Measurements from ENCODE around the gene RC3H1.
"Not testable (repeated sequence)": the region's sequence is repeated elsewhere in the genome, so short reads cannot be mapped to it uniquely, and the experiment has no call there.

Gene RC3H1

DNA sequence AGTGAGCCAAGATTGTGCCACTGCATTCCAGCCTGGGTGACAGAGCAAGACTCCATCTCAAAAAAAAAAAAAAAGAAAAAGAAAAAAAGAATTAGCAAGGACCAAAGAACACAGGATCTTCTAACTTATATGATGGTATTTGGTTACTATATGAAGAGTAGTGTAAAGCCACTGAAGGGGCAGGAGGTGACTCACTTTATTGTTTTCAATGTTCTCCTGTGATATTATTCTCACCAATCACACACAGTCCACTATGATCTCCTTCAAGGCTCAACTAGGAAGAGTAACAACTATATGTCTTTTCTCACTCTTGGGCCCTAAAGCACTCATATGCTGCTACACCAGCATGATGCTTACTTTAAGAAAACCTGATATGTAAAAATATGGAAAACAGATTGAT is 26.7 kb downstream of the RC3H1 start:
- TF ChIP-seq, protein P1, sequence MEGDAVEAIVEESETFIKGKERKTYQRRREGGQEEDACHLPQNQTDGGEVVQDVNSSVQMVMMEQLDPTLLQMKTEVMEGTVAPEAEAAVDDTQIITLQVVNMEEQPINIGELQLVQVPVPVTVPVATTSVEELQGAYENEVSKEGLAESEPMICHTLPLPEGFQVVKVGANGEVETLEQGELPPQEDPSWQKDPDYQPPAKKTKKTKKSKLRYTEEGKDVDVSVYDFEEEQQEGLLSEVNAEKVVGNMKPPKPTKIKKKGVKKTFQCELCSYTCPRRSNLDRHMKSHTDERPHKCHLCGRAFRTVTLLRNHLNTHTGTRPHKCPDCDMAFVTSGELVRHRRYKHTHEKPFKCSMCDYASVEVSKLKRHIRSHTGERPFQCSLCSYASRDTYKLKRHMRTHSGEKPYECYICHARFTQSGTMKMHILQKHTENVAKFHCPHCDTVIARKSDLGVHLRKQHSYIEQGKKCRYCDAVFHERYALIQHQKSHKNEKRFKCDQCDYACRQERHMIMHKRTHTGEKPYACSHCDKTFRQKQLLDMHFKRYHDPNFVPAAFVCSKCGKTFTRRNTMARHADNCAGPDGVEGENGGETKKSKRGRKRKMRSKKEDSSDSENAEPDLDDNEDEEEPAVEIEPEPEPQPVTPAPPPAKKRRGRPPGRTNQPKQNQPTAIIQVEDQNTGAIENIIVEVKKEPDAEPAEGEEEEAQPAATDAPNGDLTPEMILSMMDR (IDR thresholded peaks at IDR 0.05; ENCODE audit: low read depth, low read length), result no peak
- Histone ChIP-seq H3K27me3 (ENCODE audit: insufficient read depth, low read depth, severe bottlenecking) (no peaks in the 10 kb centered on the region), H3K27ac (no peak overlapping the region), H3K36me3 (peaks cover 47% of the 10 kb centered on the region), H3K9me3 (ENCODE audit: severe bottlenecking) (no peaks in the 10 kb centered on the region), H3K4me3 (ENCODE audit: low read depth, low read length) (no peak overlapping the region)
- DNase-seq, result no peak

DNA sequence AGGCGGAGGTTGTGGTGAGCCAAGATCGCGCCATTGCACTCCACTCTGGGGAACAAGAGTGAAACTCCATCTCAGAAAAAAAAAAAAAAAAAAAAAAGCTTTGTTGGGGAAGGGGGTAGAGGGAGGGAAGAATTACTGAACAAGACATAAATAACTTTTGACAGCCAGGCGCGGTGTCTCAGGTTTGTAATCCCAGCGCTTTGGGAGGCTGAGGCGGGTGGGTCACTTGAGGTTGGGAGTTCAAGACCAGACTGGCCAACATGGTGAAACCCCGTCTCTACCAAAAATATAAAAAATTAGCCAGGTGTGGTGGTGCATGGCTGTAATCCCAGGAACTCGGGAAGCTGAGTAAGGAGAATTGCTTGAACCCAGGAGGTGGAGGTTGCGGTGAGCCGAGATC is 28.2 kb downstream of the RC3H1 start:
- H3K27me3 ChIP-seq (ENCODE audit: insufficient read depth, low read depth, severe bottlenecking); H3K9me3 ChIP-seq (ENCODE audit: severe bottlenecking); H3K27ac ChIP-seq; H3K4me3 ChIP-seq (ENCODE audit: low read depth, low read length); DNase-seq: not testable (repeated sequence)
- peaks cover 47% of the 10 kb centered on the region for H3K36me3 ChIP-seq

- no peak for DNase-seq
- H3K36me3 ChIP-seq, result peaks cover 68% of the 10 kb centered on the region
- H3K27ac ChIP-seq, result no peak overlapping the region
- no peaks in the 10 kb centered on the region for H3K27me3 ChIP-seq (ENCODE audit: insufficient read depth, low read depth, severe bottlenecking)
- H3K9me3 ChIP-seq (ENCODE audit: severe bottlenecking), result no peaks in the 10 kb centered on the region
- TF ChIP-seq, protein P1 (IDR thresholded peaks at IDR 0.05; ENCODE audit: low read depth, low read length), result no peak
- no peak overlapping the region for H3K4me3 ChIP-seq (ENCODE audit: low read depth, low read length)
Measured at GRCh38 chr1:173988068-173988467, 34.1 kb downstream of the RC3H1 start.

DNA sequence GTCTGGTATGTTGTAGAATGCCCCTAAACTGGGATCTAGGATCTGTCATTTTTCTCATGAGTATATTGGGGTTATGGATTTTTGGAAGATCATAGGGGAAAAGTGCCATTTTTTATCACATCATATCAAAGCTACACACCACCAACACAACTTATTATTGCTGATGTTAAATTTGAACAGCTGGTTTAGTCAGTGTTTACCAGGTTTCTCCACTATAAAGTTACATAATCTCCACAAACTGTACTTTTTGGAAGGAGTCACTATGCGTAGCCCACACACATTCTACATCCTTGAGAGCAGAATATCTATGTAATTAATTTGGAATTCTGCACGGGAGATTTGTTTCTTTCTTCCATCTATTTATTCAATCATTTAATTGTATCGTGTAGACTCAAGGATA is 35.2 kb downstream of the RC3H1 start:
- H3K27me3 ChIP-seq (ENCODE audit: insufficient read depth, low read depth, severe bottlenecking), result no peaks in the 10 kb centered on the region
- H3K4me3 ChIP-seq (ENCODE audit: low read depth, low read length), result no peak overlapping the region
- peaks cover 70% of the 10 kb centered on the region for H3K36me3 ChIP-seq
- no peaks in the 10 kb centered on the region for H3K9me3 ChIP-seq (ENCODE audit: severe bottlenecking)
- TF ChIP-seq, protein P1 (IDR thresholded peaks at IDR 0.05; ENCODE audit: low read depth, low read length), result no peak
- H3K27ac ChIP-seq, result no peak overlapping the region
- DNase-seq, result no peak

DNA sequence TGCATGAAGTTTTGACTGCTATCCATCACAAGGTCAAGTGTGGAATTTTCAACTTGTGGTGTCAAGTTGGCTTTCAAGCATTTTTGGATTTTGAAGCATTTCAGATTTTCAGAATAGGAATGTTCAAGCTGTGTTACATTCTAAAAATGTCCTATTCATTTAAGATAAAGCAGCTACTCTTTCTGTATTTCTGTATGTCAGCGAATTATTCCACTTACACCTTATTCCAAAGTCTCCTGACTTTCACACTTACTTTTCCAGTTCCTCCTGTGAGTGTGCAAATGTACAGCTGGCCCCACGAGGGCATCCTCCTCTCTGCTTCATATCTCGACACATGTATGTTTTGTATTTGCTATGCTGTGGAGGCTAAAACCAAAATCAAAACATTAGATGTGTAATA is 51.9 kb downstream of the RC3H1 start:
- H3K4me3 ChIP-seq (ENCODE audit: low read depth, low read length), result no peak overlapping the region
- no peak for DNase-seq
- TF ChIP-seq, protein P1 (IDR thresholded peaks at IDR 0.05; ENCODE audit: low read depth, low read length), result no peak
- H3K9me3 ChIP-seq (ENCODE audit: severe bottlenecking), result no peaks in the 10 kb centered on the region
- peaks cover 82% of the 10 kb centered on the region for H3K36me3 ChIP-seq
- no peak overlapping the region for H3K27ac ChIP-seq
- no peaks in the 10 kb centered on the region for H3K27me3 ChIP-seq (ENCODE audit: insufficient read depth, low read depth, severe bottlenecking)

DNA sequence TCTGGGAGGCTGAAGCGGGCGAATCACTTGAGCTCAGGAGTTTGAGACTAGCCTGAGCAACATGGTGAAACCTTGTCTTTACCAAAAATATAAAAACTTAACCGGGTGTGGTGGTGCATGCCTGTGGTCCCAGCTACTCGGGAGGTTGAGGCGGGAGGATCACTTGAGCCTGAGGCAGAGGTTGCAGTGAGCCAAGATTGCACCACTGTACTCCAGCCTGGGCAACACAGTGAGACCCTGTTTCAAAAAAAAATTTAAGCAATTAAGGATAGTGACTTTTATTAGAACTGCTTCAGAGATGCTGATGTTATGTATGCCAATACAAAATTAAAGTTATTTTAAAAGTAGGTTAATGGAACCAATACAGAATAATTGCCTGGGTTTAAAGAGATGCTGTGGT is 56.3 kb downstream of the RC3H1 start:
- not testable (repeated sequence) for H3K9me3 ChIP-seq (ENCODE audit: severe bottlenecking); DNase-seq; H3K27me3 ChIP-seq (ENCODE audit: insufficient read depth, low read depth, severe bottlenecking); H3K4me3 ChIP-seq (ENCODE audit: low read depth, low read length); H3K27ac ChIP-seq
- H3K36me3 ChIP-seq, result peaks cover 82% of the 10 kb centered on the region

DNA sequence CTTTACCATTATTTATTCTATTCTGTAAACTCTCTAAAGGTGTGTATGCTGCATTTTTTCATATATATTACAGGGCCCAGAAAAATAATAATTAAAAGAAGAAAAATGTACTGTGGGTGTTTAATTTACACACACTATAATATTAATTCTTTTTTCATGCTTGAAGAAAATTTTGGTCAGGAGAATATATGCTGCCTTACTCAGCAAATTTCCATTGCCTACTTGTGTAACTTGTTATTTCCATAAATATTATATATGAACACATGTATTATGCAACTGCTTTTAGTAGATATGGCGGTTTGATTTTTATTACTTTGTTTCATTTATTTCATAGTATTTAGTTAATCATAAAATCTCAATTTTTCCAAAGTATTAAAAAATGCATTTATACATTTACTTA is 58.7 kb downstream of the RC3H1 start:
- Histone ChIP-seq H3K27me3 (ENCODE audit: insufficient read depth, low read depth, severe bottlenecking) (no peaks in the 10 kb centered on the region), H3K9me3 (ENCODE audit: severe bottlenecking) (no peaks in the 10 kb centered on the region), H3K4me3 (ENCODE audit: low read depth, low read length) (no peak overlapping the region), H3K36me3 (peaks cover 88% of the 10 kb centered on the region), H3K27ac (no peak overlapping the region)
- no peak for DNase-seq
- TF ChIP-seq, protein P1 (IDR thresholded peaks at IDR 0.05; ENCODE audit: low read depth, low read length), result no peak
